Stromal cell of bone marrow (primary cell): ENCODE measurements around the gene MFSD11.
"Not testable (repeated sequence)": the region's sequence is repeated elsewhere in the genome, so short reads cannot be mapped to it uniquely, and the experiment has no call there.

Experiments
- DNase-seq: peaks from one replicate; pipeline ENCODE4 v3.0.0-alpha.2; 2012; ENCODE audit warnings: low read depth

Gene MFSD11

GRCh38 chr17:76747716-76748363 lies 9.9 kb downstream of the MFSD11 start:
- no peak for DNase-seq

GRCh38 chr17:76748657-76749056 lies 10.7 kb downstream of the MFSD11 start:
- no peak for DNase-seq

- DNase-seq, result no peak
These were observed 13.6 kb downstream of the MFSD11 start for GRCh38 chr17:76751416-76751993.

- DNase-seq, result no peak
These were observed 14.1 kb downstream of the MFSD11 start for GRCh38 chr17:76752006-76752405.

- DNase-seq, result no peak
These were observed 15.4 kb downstream of the MFSD11 start for GRCh38 chr17:76753061-76753961.

- no peak for DNase-seq
These were observed 17.4 kb downstream of the MFSD11 start for GRCh38 chr17:76755285-76755684.

GRCh38 chr17:76757256-76757655 lies 19.3 kb downstream of the MFSD11 start:
- DNase-seq, result no peak

GRCh38 chr17:76758570-76758969 lies 20.7 kb downstream of the MFSD11 start:
- no peak for DNase-seq

- peak; percentile 79 for DNase-seq
These were observed 35.1 kb downstream of the MFSD11 start for GRCh38 chr17:76772842-76773525.

GRCh38 chr17:76775021-76775600 lies 37.2 kb downstream of the MFSD11 start:
- no peak for DNase-seq

- DNase-seq, result no peak
These were observed 43.4 kb downstream of the MFSD11 start for GRCh38 chr17:76781056-76781982.

- no peak for DNase-seq
These were observed 45.2 kb downstream of the MFSD11 start for GRCh38 chr17:76783146-76783545.

- DNase-seq, result no peak
These were observed 47.0 kb downstream of the MFSD11 start for GRCh38 chr17:76784926-76785325.

- DNase-seq, result not testable (repeated sequence)
These were observed 49.9 kb downstream of the MFSD11 start for GRCh38 chr17:76787866-76788265.

- DNase-seq, result no peak
These were observed 51.4 kb downstream of the MFSD11 start for GRCh38 chr17:76789235-76789788.

GRCh38 chr17:76791053-76791980 lies 53.4 kb downstream of the MFSD11 start:
- peak; percentile 18 for DNase-seq

- no peak for DNase-seq
These were observed 54.4 kb downstream of the MFSD11 start for GRCh38 chr17:76792348-76792747.

- no peak for DNase-seq
These were observed 55.9 kb downstream of the MFSD11 start for GRCh38 chr17:76793775-76794174.

- no peak for DNase-seq
These were observed 58.2 kb downstream of the MFSD11 start for GRCh38 chr17:76796081-76796480.
